NCI-H1694 (cell line): Measurements from ENCODE around the gene PLEKHB1.
"Not testable (repeated sequence)": the region's sequence is repeated elsewhere in the genome, so short reads cannot be mapped to it uniquely, and the experiment has no call there.

ENCODE experiments used
- DNase-seq: peaks from one replicate; lab custom pipeline; 2025; lab: John Stamatoyannopoulos, UW

The PLEKHB1 gene

DNA sequence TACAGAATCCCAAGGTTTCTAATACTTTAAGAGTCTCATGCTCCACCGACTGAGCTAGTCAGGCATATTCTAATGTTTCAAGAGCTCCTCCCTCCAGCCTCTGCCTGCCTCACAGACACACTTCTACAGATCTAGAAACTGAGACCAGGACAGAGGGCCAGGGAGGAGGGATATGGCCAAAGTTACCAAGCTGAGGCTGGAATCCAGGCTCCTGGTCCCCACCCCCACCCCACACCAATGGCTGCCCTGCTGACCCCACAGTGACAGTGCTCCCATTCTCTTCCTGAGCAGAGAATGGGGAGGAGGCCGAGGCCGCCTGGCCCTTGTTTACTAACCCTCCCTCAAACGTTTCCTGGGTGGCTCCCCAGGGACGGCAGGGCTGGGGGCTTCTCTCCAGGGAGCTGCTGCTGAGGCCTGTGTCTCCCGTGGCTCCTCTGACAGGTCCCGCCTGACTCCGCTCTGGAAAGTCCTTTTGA, 2.2 kb downstream of the PLEKHB1 start:
- no peak for DNase-seq

DNA sequence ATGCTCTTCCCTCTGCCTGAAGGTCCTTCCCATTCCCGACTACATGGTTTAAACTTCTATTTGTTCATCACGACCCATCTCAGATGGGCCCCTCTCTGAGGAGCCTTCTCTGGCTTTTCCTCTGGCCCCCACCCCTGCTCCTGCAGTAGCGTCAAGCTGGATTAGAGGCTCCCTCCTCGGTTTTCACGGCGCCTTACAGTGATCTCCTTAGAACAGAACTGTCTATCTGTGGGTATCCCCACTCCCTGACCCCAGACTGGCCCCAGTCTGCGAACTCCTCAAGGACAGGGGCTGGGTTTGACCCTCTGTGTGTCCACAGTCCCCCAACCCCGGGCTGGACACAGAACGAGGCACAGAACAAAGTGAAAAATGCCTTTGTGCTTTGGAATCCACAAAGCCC, 2.8 kb downstream of the PLEKHB1 start:
- no peak for DNase-seq

DNA sequence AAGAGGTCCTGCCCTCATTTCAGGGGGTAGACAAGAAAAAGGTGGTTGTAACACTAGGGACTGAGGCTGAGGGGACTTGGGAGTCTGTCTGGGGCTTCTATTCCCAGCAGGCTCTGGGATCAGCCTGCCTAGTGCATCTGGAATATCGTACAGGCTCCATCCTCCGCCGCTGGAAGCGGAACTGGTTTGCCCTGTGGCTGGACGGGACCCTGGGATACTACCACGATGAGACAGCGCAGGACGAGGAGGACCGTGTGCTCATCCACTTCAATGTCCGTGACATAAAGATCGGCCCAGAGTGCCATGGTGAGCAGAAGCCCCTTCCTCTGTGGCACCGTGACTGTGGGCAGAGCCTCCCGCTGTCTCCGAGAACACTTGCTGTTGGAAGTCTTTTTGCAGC, 4.0 kb downstream of the PLEKHB1 start:
- no peak for DNase-seq

DNA sequence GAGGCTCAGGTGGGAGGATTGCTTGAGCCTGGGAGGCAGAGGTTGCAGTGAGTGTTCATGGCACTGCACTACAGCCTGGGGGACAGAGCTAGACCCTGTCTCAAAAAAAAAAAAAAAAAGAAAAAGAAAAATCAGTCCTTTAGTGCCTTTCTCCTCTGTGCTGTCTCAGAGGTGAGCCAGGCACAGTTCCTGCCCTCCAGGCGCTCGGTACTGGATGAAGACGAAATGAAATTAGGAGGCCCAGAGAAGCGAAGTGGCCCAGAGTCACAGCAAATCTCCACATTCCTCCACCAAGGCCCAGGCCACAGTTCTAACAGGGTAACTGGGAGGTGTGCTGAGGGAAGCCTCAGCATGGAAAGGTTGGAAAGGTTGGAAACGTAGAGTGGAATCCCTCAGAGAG, 4.9 kb downstream of the PLEKHB1 start:
- DNase-seq = no peak

DNA sequence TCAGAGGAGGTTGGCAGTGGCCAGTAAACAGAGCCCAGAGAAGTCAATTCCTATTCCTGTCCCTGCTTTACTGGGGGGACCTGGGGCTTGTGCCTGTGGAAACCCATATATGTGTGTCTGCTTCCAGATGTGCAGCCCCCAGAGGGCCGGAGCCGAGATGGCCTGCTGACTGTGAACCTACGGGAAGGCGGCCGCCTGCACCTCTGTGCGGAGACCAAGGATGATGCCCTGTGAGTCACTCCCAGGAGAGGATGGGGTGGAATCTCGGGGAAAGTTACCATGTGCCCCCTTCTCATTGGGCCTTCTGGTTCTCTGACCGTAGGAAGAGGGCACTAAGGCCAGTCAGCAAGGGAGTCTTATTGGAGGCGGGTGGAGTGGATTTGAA, 5.3 kb downstream of the PLEKHB1 start:
- DNase-seq = no peak

DNA sequence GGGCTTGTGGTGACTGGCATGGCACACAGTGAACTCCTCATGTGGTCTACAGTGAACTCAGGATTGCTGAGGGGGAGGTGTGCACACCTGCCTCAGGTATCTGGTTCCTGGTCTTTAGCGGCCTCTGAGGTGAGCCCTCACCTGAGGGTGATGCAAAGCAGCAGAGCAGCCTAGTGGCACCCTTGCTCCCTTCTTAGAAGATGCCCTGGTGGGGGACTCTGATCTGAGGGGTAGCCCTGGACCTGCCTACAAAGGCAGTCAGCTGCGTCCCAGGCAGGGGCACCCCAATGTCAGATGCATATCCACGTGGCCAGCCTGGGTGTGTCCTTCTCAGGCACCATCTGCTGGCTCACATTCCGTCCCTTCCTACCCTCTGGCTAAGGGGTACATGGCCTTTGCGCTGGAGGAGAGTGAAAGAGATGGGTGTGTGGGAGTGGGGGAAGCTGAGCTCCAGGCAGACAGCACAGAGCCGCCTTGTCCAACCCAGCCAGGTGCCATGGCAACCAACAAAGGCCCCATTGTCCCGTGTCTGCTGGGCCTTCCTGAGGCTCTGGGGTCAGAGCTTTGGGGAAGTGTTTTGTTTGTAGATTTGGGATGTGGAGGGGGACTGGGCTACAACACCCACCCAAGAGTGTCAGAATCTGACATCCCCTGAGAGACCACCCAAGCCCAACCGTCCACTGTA, 5.8 kb downstream of the PLEKHB1 start:
- no peak for DNase-seq

DNA sequence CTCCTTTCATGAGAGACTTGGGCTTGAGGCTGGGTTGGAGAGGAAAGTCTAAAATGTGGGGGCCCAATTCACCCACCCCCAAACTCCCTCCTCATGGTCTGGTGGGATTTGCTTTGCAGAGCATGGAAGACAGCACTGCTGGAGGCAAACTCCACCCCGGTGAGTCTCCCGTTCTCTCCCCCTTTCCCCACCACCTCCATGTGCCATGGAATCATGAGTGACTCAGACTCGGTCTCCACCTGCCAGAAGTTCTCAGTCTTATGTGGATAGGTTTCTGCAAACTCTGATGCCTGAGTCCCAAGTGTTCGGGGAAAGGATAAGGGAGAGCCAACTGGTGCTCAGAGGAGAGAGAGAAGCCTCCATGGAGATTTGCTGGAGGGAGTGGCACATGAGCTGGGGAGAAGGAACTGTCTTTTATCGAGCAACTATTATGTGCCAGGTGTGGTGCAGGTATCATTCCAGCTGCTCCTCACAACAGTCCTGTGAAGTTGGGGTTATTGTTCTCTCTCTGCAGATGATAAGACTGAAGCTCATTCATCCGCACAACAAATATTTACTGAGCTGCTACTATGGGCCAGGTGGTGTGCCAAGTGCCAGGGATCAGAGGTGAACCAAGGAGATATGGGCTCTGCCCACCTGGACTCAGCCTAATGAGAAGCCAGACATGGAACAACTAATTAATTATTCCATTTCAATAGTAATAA, 6.6 kb downstream of the PLEKHB1 start:
- no peak for DNase-seq

DNA sequence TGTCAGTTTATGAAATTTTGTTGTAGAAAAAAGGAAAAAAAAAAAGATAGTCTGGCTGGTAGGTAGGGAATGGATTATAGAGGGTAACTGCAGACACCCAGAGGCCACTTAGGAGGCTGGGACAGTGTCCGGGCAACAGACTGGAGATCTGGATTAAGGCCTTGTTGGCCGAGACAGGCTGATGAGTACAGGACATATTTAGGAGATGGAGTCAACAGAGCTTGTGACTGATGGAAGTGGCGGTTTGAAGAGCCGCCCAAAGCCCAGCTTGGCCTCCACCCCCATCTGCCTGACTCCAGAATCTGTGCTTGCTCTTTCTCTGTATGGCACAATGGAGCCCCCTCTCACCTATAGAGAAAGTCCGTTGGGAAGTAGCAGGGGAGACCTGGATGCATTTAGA, 7.6 kb downstream of the PLEKHB1 start:
- no peak for DNase-seq

DNA sequence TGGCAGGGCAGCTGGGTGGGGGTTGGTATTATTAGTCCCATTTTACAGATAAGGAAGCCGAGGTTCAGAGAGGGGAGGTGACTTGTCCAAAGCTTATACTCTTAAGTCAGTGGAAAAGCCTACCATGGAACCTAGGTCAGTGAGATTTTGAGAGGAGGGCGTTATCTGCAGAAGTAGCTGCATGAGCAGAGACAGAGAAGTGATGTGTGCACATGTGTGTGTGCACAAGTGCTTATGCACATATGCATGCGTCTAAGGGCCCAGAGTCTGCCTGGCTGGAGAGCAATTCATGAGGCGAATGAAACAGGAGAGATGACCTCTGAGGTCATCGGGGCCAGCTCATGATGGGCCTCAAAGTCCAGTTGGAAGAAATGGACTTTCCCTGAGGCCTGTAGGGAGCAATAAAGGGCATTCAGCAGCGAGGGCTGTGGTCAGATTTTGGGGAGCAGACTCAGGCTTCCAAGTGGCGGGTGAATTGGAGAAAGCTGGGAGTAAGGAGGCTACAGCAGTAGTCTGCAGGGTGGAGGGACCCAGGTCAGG, 8.2 kb downstream of the PLEKHB1 start:
- DNase-seq = no peak

DNA sequence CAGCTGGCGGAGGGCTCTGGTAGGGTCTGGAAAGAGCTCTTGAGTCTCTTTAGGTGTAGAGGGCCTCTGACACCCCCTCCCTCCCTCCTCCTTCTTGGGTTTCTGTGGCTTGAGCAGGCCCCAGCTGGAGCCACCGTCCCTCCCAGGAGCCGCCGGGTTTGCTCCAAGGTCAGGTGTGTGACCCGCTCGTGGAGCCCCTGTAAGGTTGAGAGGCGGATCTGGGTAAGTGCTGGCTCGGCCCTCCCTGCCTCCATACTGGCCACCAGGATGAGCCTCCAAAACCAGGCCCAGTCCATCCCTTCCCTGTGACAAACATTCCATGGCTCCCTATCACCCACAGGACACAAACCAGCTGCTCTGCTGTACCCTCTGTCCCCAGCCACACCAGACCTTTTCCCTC, 9.3 kb downstream of the PLEKHB1 start:
- no peak for DNase-seq

DNA sequence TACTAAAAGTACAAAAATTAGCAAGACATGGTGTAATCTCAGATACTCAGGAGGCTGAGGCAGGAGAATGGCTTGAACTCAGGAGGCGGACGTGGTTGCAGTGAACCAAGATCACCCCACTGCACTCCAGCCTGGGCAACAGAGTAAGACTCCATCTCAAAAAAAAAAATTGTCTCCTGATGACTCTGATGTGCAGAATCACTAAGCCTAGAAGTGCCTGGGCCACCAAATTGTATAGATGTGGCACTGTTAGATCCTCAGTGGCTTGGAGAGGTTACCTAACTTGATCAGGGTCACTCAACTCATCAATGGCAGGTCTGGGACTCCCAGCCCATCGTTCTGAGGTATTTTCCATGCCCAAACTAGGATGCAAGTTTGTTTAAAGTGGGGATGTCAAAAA, 10.6 kb downstream of the PLEKHB1 start:
- DNase-seq = no peak

DNA sequence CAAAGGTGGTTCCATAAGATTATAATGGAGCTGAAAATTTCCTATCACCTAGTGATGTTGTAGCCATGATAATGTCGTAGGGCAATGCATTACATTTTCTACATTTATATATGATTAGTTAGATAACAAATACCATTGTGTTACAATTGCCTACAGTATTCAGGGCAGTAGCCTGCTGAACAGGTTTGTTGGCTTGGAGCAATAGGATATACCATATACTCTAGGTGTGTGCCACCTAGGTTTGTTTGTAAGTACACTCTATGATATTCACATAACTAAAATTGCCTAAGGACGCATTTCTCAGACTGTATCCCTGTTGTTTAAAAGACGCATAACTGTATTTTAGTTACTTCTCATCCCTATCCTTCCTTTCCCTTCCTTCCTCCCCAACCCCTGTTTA, 13.6 kb downstream of the PLEKHB1 start:
- DNase-seq = no peak

DNA sequence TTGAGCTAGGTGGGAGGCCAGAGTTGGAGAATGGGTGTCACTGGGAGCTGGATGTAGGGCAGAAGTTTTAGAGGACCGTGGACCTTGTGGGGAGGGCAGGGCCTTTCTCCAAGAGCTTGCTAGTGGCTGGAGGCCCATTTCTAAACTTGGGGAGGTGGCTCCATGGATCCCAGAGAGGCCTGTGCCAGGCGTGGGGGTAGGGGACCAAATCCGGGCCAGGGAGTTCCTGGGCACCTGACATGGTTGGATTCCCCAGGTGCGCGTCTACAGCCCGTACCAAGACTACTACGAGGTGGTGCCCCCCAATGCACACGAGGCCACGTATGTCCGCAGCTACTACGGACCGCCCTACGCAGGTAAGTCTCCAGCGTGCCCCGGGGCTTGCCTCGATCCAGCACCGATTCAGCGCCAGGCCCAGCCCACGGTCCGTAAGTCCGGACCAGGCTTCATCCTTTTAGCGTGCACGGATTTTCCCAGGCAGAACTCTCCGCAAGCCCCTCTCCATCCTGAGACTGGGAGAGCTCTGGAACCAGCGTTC, 14.2 kb downstream of the PLEKHB1 start:
- DNase-seq = no peak

DNA sequence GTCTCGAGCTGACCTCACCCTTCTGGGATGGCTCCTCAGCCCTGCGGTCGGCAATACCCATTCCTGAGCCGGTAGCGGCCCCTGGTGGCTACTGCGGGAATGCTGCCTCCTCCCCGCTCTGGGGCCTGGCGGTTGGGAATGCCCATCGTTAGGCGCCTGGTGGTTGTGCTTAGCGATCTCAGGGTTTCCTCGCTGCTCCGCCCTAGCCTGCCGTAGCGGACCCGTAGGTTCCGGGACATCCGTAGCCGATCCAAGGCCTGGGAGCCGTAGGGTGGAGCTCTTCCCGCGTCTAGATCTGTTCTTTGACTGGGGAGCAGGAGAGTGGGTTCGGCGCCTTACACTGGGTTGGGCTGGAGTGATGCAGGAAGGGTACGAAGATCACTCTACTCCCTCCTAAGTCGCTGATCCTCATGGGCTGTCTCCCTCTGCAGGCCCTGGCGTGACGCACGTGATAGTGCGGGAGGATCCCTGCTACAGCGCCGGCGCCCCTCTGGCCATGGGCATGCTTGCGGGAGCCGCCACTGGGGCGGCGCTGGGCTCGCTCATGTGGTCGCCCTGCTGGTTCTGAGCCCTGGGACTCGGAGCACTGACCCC, 14.8 kb downstream of the PLEKHB1 start:
- DNase-seq = peak; percentile 76

DNA sequence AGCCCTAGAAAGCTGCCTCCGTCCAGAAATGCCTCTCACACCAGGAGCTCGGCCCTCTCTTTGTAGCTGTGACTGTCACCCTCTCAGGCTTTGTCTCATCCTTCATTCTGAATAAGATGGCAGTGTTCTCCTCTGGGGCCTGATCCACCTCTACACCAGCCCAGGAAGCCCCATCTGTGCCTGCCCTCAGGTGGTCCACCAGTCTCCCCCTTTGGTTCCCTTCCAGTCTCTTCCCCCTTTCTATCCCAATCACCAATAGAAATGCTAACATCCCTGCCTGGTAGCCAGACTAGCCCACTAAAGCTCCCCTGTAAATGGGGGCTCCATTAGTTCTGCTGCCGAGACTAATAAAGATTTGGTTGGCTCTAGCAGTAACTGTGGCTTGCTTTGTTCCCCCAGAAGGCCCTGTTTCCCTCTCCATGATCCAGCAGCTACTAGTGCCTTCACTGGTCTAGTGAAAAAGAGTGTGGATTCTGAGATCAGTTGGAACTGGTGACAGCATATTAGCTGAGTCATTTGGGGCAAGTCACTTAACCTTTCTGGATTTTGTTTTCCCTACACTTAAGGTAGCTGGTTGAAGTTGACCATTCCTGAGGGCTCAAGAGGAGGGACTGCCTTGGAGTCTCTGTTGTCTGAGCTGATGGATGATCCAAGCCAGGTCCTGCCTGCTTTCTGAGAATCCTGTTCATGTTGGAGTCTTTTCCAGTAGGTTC, 16.2 kb downstream of the PLEKHB1 start:
- DNase-seq = no peak

DNA sequence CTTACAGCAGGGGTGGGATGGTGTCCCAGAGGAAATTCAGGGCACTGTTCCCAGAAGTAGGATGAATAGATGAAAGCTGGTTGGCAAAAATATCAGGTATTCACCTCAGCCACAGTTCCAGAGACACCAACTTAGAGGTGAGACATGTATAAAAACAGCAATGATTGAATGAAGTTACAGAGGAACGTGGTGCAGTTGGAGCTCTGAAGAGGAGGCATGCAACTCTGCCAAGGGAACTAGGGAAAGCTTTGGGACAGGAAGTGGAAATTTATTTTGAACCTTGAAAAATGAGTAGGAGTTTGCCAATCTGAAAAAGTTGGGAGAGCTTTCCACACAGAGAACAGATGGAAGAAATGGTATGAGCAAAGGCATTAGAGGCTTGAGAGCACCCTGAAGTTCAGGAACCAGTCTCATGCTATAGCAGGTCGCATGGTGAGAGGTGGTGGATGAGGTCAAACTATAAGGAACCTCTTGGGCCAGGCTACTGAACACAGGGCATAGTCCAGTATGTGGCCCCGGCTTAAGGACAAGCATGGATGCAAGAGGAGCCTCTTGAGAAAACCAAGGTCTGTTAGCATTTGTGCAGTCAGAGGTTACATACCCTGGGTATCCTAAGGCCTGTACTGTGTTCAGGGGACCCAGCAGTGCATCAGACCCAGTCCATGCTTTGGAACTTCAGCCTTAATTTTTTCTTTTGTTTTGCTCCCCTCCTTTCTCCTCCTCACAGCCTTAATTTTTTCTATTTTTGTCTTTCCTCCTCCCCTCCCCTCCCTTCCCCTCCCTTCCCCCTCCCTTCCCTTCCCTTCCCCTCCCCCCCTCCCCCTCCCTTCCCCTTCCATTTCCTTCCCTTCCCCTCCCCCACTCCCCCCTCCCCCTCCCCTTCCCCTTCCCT, 17.5 kb downstream of the PLEKHB1 start:
- DNase-seq = no peak

DNA sequence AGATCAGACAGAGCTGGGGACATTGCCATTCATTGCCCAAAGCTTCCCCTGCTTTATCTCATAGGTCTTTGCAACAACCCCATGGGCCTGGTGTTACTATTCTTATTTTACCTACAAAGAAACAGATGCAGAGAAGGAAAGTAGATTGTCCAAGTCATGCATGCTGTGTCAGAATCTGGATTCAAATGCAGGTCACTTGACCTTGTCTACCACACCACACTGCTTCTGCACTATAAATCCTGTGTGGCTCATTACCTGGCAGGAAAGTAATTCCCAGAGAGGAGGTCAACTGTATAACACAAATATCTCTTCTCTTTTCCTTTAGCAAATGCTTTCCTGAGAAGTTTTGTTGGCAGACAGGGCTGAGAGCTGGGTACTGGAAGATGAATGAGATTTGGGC, 18.5 kb downstream of the PLEKHB1 start:
- DNase-seq = no peak

DNA sequence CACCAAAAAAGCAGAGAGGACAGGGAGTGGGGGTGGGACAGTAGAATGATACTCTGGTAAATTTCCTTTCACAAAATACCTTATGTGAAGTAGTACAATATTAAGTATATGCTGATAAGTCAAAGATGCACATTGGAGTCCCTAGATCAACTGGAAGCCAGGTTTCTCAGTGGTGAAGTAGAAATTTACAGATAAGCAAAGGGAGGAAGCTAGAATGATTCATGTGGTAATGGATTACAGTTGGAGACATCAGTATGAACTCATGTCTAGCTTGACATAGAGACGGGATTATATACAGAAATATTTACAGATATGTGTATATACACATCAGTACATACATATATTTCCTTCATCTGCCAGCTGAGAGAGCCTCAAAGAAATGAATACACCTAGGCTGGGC, 21.5 kb downstream of the PLEKHB1 start:
- no peak for DNase-seq

DNA sequence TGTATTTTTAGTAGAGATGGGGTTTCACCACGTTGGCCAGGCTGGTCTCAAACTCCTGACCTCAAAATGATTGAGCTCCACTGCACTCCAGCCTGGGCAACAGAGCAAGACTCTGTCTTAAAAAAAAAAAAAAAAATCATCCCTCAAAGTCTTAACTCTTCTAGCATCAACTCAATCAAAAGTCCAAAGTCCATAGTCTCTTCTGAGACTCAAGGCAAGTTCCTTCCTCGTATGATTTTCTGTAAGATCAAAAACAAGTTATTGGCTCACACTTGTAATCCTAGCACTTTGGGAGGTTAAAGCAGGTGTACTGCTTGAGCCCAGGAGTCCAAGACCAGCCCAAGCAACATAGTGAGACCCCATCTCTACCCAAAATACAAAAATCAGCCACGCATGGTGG, 24.4 kb downstream of the PLEKHB1 start:
- DNase-seq = no peak

DNA sequence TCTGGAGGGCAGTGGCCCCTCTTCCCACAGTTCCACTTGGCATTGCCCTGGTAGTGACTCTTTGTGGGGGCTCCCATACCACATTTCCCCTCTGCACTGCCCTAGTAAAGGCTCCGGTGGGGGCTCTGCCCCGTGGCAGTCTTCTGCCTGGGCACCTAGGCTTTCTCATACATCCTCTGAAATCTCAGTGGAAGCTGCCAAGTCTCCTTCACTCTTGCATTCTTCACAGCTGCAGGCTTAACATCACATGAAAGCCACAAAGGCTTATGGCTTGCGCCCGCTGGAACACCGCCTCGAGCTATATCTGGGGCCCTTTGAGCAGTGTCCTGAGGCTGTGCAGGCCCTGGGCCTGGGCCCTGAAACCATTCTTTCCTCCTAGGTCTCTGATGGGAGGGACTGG, 25.3 kb downstream of the PLEKHB1 start:
- no peak for DNase-seq

DNA sequence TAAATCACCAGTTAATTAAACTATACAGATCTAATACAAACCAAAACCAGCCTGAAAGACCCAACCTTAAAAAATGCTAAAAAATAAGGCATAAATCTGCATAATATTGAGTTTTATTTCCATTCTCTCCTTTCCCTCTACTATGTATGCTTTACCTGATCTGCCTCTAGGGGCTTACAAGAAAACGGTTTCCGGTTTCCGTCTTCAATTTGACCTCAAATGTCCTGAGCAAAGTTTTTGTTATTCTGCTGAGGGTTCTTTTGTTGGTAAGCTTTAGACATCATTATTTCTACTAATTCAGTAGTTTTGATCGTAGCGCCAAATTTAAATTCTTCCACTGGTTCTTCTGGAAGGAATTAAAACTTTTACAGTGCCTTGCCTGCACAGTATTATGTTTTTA, 30.2 kb downstream of the PLEKHB1 start:
- DNase-seq = not testable (repeated sequence)
